ENCODE measurements around the gene PRSS58.

PRSS58 gene

GRCh38 chr7:142257958-142258357 is at the start of gene PRSS58:
PRSS58 (minus strand) TSS chr7:142258058; CDS start chr7:142257707, 351 bp downstream.
- DNase-seq (ENCODE audit: low read depth in 2 of 3, low spot score in 2 of 3), result no peak

- no peak for DNase-seq (ENCODE audit: low read depth in 2 of 3, low spot score in 2 of 3)
Observed at GRCh38 chr7:142307246-142307900, 49.5 kb upstream of the PRSS58 start.

- no peak for DNase-seq (ENCODE audit: low read depth in 2 of 3, low spot score in 2 of 3)
Observed at GRCh38 chr7:142303650-142304049, 45.8 kb upstream of the PRSS58 start.

GRCh38 chr7:142301923-142302550 is 44.2 kb upstream of the PRSS58 start:
- no peak for DNase-seq (ENCODE audit: low read depth in 2 of 3, low spot score in 2 of 3)

- no peak for DNase-seq (ENCODE audit: low read depth in 2 of 3, low spot score in 2 of 3)
Observed at GRCh38 chr7:142301299-142301698, 43.4 kb upstream of the PRSS58 start.

GRCh38 chr7:142300689-142301088 is 42.8 kb upstream of the PRSS58 start:
- no peak for DNase-seq (ENCODE audit: low read depth in 2 of 3, low spot score in 2 of 3)

GRCh38 chr7:142299237-142299781 is 41.5 kb upstream of the PRSS58 start:
- no peak for DNase-seq (ENCODE audit: low read depth in 2 of 3, low spot score in 2 of 3)

- DNase-seq (ENCODE audit: low read depth in 2 of 3, low spot score in 2 of 3), result no peak
Observed at GRCh38 chr7:142298627-142299026, 40.8 kb upstream of the PRSS58 start.

- no peak for DNase-seq (ENCODE audit: low read depth in 2 of 3, low spot score in 2 of 3)
Observed at GRCh38 chr7:142298009-142298408, 40.2 kb upstream of the PRSS58 start.

- DNase-seq (ENCODE audit: low read depth in 2 of 3, low spot score in 2 of 3), result no peak
Observed at GRCh38 chr7:142280263-142280662, 22.4 kb upstream of the PRSS58 start.

- DNase-seq (ENCODE audit: low read depth in 2 of 3, low spot score in 2 of 3), result no peak
Observed at GRCh38 chr7:142279601-142280000, 21.7 kb upstream of the PRSS58 start.

GRCh38 chr7:142275028-142275427 is 17.2 kb upstream of the PRSS58 start:
- no peak for DNase-seq (ENCODE audit: low read depth in 2 of 3, low spot score in 2 of 3)

- DNase-seq (ENCODE audit: low read depth in 2 of 3, low spot score in 2 of 3), result no peak
Observed at GRCh38 chr7:142272841-142273240, 15.0 kb upstream of the PRSS58 start.

- DNase-seq (ENCODE audit: low read depth in 2 of 3, low spot score in 2 of 3), result no peak
Observed at GRCh38 chr7:142263598-142264380, 5.9 kb upstream of the PRSS58 start.

- DNase-seq (ENCODE audit: low read depth in 2 of 3, low spot score in 2 of 3), result no peak
Observed at GRCh38 chr7:142250705-142251104, 7.2 kb downstream of the PRSS58 start.

GRCh38 chr7:142249918-142250317 is 7.9 kb downstream of the PRSS58 start:
- no peak for DNase-seq (ENCODE audit: low read depth in 2 of 3, low spot score in 2 of 3)

GRCh38 chr7:142248166-142249160 is 9.4 kb downstream of the PRSS58 start:
- no peak for DNase-seq (ENCODE audit: low read depth in 2 of 3, low spot score in 2 of 3)

- DNase-seq (ENCODE audit: low read depth in 2 of 3, low spot score in 2 of 3), result no peak
Observed at GRCh38 chr7:142243823-142244222, 14.0 kb downstream of the PRSS58 start.

- no peak for DNase-seq (ENCODE audit: low read depth in 2 of 3, low spot score in 2 of 3)
Observed at GRCh38 chr7:142240546-142240945, 17.3 kb downstream of the PRSS58 start.

GRCh38 chr7:142231716-142232115 is 26.1 kb downstream of the PRSS58 start:
- no peak for DNase-seq (ENCODE audit: low read depth in 2 of 3, low spot score in 2 of 3)
